AG04449 (cell line): ENCODE data around the gene SMIM12.
"Not testable (repeated sequence)": the region's sequence is repeated elsewhere in the genome, so short reads cannot be mapped to it uniquely, and the experiment has no call there.

Experiments
- CTCF ChIA-PET: fragments of 350-600 bp; formaldehyde crosslinking; extraction: SDS; loops from one replicate; lab custom pipeline; 2021; ENCODE audit warnings: antibody characterized with exemption; lab: Yijun Ruan, JAX
- POLR2A ChIA-PET: fragments of 400-600, 350-600 bp; formaldehyde crosslinking; extraction: SDS; loops from one replicate; lab custom pipeline; 2020; ENCODE audit warnings: antibody characterized with exemption, inconsistent platforms; lab: Yijun Ruan, JAX
- DNase-seq: peaks from one replicate; pipeline ENCODE4 v3.0.0-alpha.2; 2010; ENCODE audit warnings: low read depth, low spot score
- H3K4me3 ChIP-seq: 2 replicates; pipeline ENCODE4 v1.5.1; 2011; ENCODE audit warnings: low read depth, mild to moderate bottlenecking, control low read depth, low read length
- TF ChIP-seq, protein P1 (sequence below): IDR thresholded peaks from one replicate; pipeline ENCODE4 v1.5.1; 2011; ENCODE audit warnings: mild to moderate bottlenecking, moderate library complexity, low read length, control low read depth, inconsistent platforms; ENCODE audit not compliant: insufficient read depth; ENCODE audit errors: missing control alignments

The SMIM12 gene

DNA sequence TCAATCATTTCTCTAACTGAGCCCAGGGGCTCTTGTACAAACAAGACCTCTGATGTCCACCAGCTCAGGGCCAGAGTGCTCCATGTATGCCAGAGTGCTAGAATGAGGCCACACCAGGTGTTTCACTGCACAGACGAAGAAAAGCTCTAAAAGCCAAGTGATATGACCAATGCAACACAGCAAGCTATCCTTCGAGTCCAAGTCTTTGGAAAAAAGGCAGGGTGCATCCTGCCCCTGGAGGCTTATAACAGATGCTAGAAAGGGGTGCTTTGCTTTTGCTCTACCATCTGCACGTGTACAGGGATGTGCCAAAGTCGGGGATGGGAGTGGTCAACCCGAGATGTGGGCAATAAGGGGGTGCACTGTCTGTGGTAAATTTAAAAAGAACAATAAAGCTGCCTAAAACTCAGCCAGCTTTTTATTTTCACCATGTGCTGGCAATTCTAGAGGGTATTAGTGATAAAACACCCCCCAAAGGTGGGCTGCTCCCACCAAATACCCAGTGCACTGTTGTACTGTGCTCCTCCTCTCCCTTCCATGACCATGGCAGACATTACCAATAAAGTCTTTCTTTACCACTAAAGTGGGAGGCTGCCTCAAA is 32.1 kb downstream of the SMIM12 start:
- CTCF ChIA-PET: interaction anchor here (1.1 to 1.2 kb wide), 2 partner anchors 25 to 32 kb away, joined by 4 to 7 read pairs; partner anchors contain the start of gene SMIM12
- POLR2A ChIA-PET: no interaction called here
- TF ChIP-seq, protein P1, sequence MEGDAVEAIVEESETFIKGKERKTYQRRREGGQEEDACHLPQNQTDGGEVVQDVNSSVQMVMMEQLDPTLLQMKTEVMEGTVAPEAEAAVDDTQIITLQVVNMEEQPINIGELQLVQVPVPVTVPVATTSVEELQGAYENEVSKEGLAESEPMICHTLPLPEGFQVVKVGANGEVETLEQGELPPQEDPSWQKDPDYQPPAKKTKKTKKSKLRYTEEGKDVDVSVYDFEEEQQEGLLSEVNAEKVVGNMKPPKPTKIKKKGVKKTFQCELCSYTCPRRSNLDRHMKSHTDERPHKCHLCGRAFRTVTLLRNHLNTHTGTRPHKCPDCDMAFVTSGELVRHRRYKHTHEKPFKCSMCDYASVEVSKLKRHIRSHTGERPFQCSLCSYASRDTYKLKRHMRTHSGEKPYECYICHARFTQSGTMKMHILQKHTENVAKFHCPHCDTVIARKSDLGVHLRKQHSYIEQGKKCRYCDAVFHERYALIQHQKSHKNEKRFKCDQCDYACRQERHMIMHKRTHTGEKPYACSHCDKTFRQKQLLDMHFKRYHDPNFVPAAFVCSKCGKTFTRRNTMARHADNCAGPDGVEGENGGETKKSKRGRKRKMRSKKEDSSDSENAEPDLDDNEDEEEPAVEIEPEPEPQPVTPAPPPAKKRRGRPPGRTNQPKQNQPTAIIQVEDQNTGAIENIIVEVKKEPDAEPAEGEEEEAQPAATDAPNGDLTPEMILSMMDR: no peak
- DNase-seq: no peak
- no peak overlapping the region for H3K4me3 ChIP-seq

GRCh38 chr1:34825455-34826091 is 34.0 kb downstream of the SMIM12 start:
- ChIA-PET POLR2A (no interaction called here), CTCF (no interaction called here)
- TF ChIP-seq, protein P1: no peak
- no peak overlapping the region for H3K4me3 ChIP-seq
- DNase-seq: no peak

DNA sequence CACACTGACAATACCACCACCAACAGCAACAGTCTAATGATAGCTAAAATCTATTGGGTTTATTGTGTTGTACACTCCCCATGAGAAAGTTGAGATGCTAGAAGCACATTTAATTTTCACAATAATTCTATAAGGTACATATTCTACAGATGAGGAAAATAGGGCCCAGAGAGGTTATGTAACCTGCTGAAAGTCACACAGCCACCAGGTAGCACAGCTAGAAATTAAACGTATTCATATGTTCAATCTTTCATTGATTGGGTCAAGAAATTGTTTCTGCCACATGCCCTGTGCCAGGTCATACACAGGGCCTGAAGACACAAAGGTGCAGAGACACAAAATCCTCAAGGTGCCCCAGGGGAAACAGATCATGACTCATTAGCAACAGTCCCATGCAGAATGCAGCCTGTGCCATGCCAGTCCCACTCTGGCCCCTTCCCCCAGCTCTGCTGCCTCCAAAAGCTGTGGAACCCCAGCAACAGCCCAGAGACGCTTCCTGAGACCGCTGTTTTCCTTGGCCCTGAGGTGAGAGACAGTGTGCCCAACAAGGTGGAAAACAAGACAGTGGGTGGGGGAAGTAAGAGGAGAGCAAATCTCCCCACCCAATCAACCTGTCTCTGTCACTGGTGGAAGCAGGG is 34.6 kb downstream of the SMIM12 start:
- CTCF ChIA-PET: no interaction called here
- POLR2A ChIA-PET: no interaction called here
- H3K4me3 ChIP-seq: no peak overlapping the region
- DNase-seq: no peak
- TF ChIP-seq, protein P1: no peak

- CTCF ChIA-PET: interaction anchor here (2.2 kb wide), 1 partner anchor 35 kb away, joined by 8 read pairs; no protein-coding TSS in a partner anchor
- H3K4me3 ChIP-seq: no peak overlapping the region
- DNase-seq: no peak
- POLR2A ChIA-PET: no interaction called here
- TF ChIP-seq, protein P1: no peak
Measured at GRCh38 chr1:34822202-34822601, 37.3 kb downstream of the SMIM12 start.

GRCh38 chr1:34818862-34819261 is 40.7 kb downstream of the SMIM12 start:
- H3K4me3 ChIP-seq, CTCF ChIA-PET, DNase-seq, POLR2A ChIA-PET: not testable (repeated sequence)

- CTCF ChIA-PET: interaction anchor here (0.8 to 1.2 kb wide), 3 partner anchors 28 to 43 kb away, joined by 3 read pairs; partner anchors contain the start of gene SMIM12
- H3K4me3 ChIP-seq: no peak overlapping the region
- DNase-seq: no peak
Measured at GRCh38 chr1:34816778-34817177, 42.8 kb downstream of the SMIM12 start.

More at GRCh38 chr1:34816778-34817177, 42.8 kb downstream of the SMIM12 start:
- TF ChIP-seq, protein P1: no peak
- POLR2A ChIA-PET: no interaction called here
